Right atrium auricular region (tissue), 2 donors: ENCODE data around the gene PPM1K. TPM values are rescaled to one million over a fixed set of nuclear protein-coding genes. Genes with fewer than 3 reads are reported as not detected.

ENCODE experiments used
- DNase-seq: peaks from one replicate; pipeline ENCODE4 v3.0.0-alpha.2; 2019; ENCODE audit warnings: low spot score
- H3K27ac ChIP-seq, 2 donors: fragments of 200-600 bp; sonication (generic); 1 replicate in 1 of 2; 2 replicates in 1 of 2; pipeline ENCODE4 v1.5.1; 2016 to 2019
- H3K27me3 ChIP-seq, 2 donors: fragments of 200-600 bp; sonication (generic); one replicate each; pipeline versions ENCODE4 v1.5.1 to v1.6.0; 2017 to 2019
- H3K36me3 ChIP-seq: fragments of 200-600 bp; sonication (generic); one replicate; pipeline ENCODE4 v1.5.1; 2016
- H3K4me1 ChIP-seq, 2 donors: fragments of 200-600 bp; sonication (generic); one replicate each; pipeline versions ENCODE4 v1.5.1 to v1.6.0; 2017 to 2019
- H3K4me3 ChIP-seq, 2 donors: fragments of 200-600 bp; sonication (generic); 1 replicate in 1 of 2; 2 replicates in 1 of 2; pipeline ENCODE4 v1.5.1; 2017 to 2019; ENCODE audit warnings: mild to moderate bottlenecking in 1 of 2, moderate library complexity in 1 of 2
- H3K9me3 ChIP-seq, 2 donors: fragments of 200-600 bp; sonication (generic); one replicate each; pipeline ENCODE4 v1.5.1; 2019
- CTCF ChIP-seq, 2 donors: fragments of 200-600 bp; sonication (generic); IDR thresholded peaks; one replicate each; pipeline ENCODE4 v1.5.1; 2019; ENCODE audit warnings: antibody characterized with exemption in 2 of 2
- total RNA-seq, 2 donors: library from RNA; depleted of rRNA; stranded (reverse); fragments of >200 nt; gene quantifications; one replicate each; pipeline ENCODE4 v1.1.0, GENCODE V29; 2016

PPM1K gene
- 100 to 1,000 TPM in 1 of 2 donors, 10 to 100 TPM in 1; 45.2 to 168 TPM for total RNA-seq

- no peaks in the 10 kb centered on the region for H3K36me3 ChIP-seq
- H3K9me3 ChIP-seq = no peaks in the 10 kb centered on the region
- H3K4me1 ChIP-seq = peaks cover 0 to 39% of the 10 kb centered on the region in 2 donors
- peak within 1 kb of the TSS; percentile 71 to 74 for H3K4me3 ChIP-seq
- peak in 1 of 2 donors; percentile 13 for TF ChIP-seq CTCF (IDR thresholded peaks at IDR 0.05)
- peak within 1 kb of the TSS; percentile 98 to 99 for H3K27ac ChIP-seq
- H3K27me3 ChIP-seq = no peaks in the 10 kb centered on the region
- peak; percentile 100 for DNase-seq
These were observed at the start of gene PPM1K for GRCh38 chr4:88284439-88285234. TSS of gene PPM1K (minus strand) at chr4:88284561. CDS start at chr4:88278583, 5,978 bp downstream.

DNA sequence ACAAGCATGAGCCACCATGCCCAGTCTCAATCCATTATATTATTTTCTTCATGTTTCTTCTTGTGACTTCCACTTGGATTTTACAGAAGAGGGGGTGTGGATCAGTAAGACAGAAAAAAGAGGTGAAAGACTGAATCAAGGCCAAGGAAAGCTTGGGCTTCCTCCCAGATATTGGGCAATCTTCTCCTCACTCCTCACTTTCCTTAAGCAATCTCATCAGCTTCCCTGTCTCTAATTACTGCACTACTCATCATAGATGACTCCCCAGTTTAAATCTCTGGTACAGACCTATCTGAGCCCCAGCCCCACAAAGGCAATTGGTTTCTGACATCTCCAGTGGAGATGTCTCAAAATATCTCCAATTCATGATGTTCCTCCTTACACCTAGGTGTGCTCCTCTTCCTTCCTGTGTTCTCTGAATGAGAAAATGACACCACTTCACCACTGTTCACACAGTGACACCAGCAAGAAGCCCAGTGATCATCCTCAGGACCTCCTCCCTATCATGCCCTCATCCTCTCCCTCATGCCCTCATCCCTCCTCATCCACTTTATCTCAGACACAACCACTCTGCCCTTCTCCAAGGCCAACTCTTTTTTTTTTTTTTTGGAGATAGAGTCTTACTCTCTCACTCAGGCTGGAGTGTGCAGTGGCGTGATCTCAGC is 49.5 kb upstream of the PPM1K start:
- no peak overlapping the region for H3K4me3 ChIP-seq
- no peaks in the 10 kb centered on the region for H3K36me3 ChIP-seq
- DNase-seq = no peak
- no peaks in the 10 kb centered on the region for H3K4me1 ChIP-seq
- H3K9me3 ChIP-seq = no peaks in the 10 kb centered on the region
- H3K27me3 ChIP-seq = no peaks in the 10 kb centered on the region
- no peak overlapping the region for H3K27ac ChIP-seq
- no peak for TF ChIP-seq CTCF (IDR thresholded peaks at IDR 0.05)

DNA sequence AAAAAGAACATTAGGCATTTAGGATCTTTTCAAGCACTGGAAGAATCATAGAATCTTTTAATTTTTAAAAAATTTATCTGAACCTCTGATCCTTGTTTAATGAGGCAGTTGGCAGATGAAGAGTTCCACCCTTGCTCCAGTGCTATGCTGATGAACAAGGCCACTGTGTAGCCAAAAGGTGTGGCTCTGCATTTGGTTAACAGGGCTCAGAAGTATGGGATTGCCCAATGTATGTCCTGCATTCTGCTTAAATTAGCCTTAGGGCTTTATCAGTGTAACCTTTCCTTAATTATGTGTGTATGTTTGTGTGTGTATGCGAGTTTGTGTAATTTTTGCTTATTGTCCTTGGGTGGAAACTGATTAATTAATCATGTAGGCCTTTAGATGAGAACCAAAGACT is 43.3 kb upstream of the PPM1K start:
- Histone ChIP-seq H3K36me3 (no peaks in the 10 kb centered on the region), H3K27me3 (no peaks in the 10 kb centered on the region), H3K4me3 (no peak overlapping the region), H3K9me3 (no peaks in the 10 kb centered on the region), H3K27ac (no peak overlapping the region), H3K4me1 (no peaks in the 10 kb centered on the region)
- DNase-seq = no peak
- no peak for TF ChIP-seq CTCF (IDR thresholded peaks at IDR 0.05)

- DNase-seq = no peak
- no peak overlapping the region for H3K4me3 ChIP-seq
- no peaks in the 10 kb centered on the region for H3K9me3 ChIP-seq
- no peak overlapping the region for H3K27ac ChIP-seq
- H3K27me3 ChIP-seq = no peaks in the 10 kb centered on the region
- H3K36me3 ChIP-seq = no peaks in the 10 kb centered on the region
- no peak for TF ChIP-seq CTCF (IDR thresholded peaks at IDR 0.05)
- H3K4me1 ChIP-seq = no peaks in the 10 kb centered on the region
These were observed 36.5 kb upstream of the PPM1K start for GRCh38 chr4:88320780-88321373.

DNA sequence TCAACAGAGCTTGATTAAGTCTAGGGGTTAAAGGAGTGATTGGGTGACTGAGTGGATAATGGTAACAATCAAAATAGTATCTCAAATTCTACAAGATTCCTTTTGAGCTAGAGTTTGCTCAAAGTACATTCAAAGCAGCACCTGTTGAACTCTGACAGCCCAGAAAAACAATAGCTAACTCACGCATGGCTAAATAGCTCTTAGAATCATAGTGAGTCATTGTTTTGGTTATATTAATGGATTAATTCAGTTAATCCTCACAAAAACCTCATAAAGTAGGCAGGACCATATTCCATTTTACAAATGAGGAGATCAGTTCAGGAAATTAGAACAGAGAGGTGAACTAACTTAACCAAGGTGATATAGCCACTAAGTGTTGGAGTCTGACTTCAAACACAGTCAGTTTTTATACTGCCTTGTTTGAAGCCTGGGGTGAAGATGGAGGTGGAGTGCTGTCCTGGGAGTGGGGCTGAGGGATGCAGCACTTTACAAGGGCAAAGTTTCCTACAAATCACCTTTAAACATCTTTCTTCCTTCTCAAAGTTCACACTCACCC is 35.9 kb upstream of the PPM1K start:
- Histone ChIP-seq H3K27me3 (no peaks in the 10 kb centered on the region), H3K4me1 (no peaks in the 10 kb centered on the region), H3K27ac (no peak overlapping the region), H3K9me3 (no peaks in the 10 kb centered on the region), H3K36me3 (no peaks in the 10 kb centered on the region), H3K4me3 (no peak overlapping the region)
- no peak for DNase-seq
- TF ChIP-seq CTCF (IDR thresholded peaks at IDR 0.05) = no peak
